Measurements from ENCODE around the gene MAP3K14. TPM values are rescaled to one million over a fixed set of nuclear protein-coding genes. Genes with fewer than 3 reads are reported as not detected.

The MAP3K14 gene
- total RNA-seq, 1 experiment from 2014 or later: 9.2 TPM

GRCh38 chr17:45271603-45272002 is 45.2 kb downstream of the MAP3K14 start:
- no TSS peak for BruUV-seq (replicated peaks)
- no peaks in the 10 kb centered on the region for H3K27me3 Mint-ChIP-seq (ENCODE audit: insufficient read depth, unreplicated experiment)
- ChIA-PET CTCF (interaction anchor here (0.7 to 16.2 kb wide), 6 partner anchors 74 to 139 kb away, joined by 3 to 229 read pairs (median 3); partner anchors contain the start of gene ACBD4), POLR2A (no interaction called here)
- TF ChIP-seq, protein P1, sequence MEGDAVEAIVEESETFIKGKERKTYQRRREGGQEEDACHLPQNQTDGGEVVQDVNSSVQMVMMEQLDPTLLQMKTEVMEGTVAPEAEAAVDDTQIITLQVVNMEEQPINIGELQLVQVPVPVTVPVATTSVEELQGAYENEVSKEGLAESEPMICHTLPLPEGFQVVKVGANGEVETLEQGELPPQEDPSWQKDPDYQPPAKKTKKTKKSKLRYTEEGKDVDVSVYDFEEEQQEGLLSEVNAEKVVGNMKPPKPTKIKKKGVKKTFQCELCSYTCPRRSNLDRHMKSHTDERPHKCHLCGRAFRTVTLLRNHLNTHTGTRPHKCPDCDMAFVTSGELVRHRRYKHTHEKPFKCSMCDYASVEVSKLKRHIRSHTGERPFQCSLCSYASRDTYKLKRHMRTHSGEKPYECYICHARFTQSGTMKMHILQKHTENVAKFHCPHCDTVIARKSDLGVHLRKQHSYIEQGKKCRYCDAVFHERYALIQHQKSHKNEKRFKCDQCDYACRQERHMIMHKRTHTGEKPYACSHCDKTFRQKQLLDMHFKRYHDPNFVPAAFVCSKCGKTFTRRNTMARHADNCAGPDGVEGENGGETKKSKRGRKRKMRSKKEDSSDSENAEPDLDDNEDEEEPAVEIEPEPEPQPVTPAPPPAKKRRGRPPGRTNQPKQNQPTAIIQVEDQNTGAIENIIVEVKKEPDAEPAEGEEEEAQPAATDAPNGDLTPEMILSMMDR (IDR thresholded peaks at IDR 0.05; ENCODE audit: unreplicated experiment): no peak
- DNase-seq (ENCODE audit: unreplicated experiment): no peak
- H3K4me3 Mint-ChIP-seq (ENCODE audit: unreplicated experiment): no peak overlapping the region
- H3K36me3 Mint-ChIP-seq (ENCODE audit: insufficient read depth, unreplicated experiment): peaks cover 60% of the 10 kb centered on the region
- H3K9me3 Mint-ChIP-seq (ENCODE audit: unreplicated experiment): no peaks in the 10 kb centered on the region
- no peaks in the 10 kb centered on the region for H3K4me1 Mint-ChIP-seq (ENCODE audit: insufficient read depth, unreplicated experiment)
- intact Hi-C loops (cut with micrococcal nuclease): no loop called here
- no peak overlapping the region for H3K27ac Mint-ChIP-seq (ENCODE audit: low read depth, unreplicated experiment)

DNA sequence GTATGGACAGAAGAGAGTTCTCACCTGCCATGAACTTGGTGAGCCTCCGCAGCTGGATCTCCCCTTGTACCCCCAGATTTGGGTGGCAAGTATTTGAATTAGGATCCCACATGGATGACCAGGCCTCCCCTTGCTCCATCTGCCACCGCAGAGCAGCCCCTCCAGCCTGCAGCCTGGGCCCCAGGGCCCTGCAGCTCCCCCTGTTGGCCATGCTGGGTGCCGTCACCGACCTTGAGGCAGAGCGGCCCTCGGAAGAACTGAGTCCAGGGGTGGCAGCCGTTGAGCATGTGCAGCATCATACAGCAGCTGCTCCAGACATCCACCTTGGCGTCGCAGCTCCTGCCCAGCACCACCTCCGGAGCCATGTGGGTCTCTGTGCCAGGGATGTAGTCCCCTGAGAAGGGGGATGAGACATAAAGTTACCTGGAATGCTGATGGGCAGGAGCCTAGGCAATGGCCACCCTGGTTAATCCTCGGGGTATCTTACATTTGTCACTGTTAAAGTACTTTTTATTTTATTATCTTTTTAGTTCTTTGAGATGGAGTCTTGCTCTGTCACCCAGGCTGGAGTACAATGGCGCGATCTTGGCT is 45.9 kb downstream of the MAP3K14 start:
- H3K9me3 Mint-ChIP-seq (ENCODE audit: unreplicated experiment): no peaks in the 10 kb centered on the region
- H3K36me3 Mint-ChIP-seq (ENCODE audit: insufficient read depth, unreplicated experiment): peaks cover 60% of the 10 kb centered on the region
- DNase-seq (ENCODE audit: unreplicated experiment): no peak
- no TSS peak for BruUV-seq (replicated peaks)
- TF ChIP-seq, protein P1 (IDR thresholded peaks at IDR 0.05; ENCODE audit: unreplicated experiment): peak; percentile 50
- H3K27me3 Mint-ChIP-seq (ENCODE audit: insufficient read depth, unreplicated experiment): no peaks in the 10 kb centered on the region
- no peak overlapping the region for H3K4me3 Mint-ChIP-seq (ENCODE audit: unreplicated experiment)
- H3K4me1 Mint-ChIP-seq (ENCODE audit: insufficient read depth, unreplicated experiment): no peaks in the 10 kb centered on the region
- intact Hi-C loops (cut with micrococcal nuclease): no loop called here
- ChIA-PET CTCF (interaction anchor here (0.6 to 16.2 kb wide), 8 partner anchors 13 to 1732 kb away, joined by 3 to 229 read pairs (median 3); partner anchors contain the start of gene ACBD4), POLR2A (no interaction called here)
- H3K27ac Mint-ChIP-seq (ENCODE audit: low read depth, unreplicated experiment): no peak overlapping the region

DNA sequence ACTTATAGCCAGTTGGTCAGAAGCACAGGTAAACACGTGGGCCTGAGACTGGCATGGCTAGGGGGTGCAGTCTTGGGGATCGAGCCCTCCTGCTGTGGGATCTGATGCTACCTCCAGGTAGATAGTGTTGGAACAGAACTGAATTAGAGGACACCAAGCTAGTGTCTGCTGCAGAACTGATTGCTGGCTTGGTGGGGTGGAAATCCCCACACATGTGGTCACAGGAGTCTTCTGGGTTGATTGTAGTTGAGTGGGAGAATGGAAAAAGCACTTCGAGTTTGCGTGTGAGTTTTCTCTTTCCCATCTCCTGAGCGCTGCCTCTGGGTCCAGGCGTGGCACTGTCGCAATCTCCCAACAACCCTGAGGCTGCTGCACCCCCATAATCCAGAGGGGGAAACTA is 46.9 kb downstream of the MAP3K14 start:
- ChIA-PET CTCF (interaction anchor here (1.4 to 16.2 kb wide), 3 partner anchors 7 to 121 kb away, joined by 4 to 229 read pairs (median 23); no protein-coding TSS in a partner anchor), POLR2A (interaction anchor here (0.6 to 0.7 kb wide), 2 partner anchors 12 to 134 kb away, joined by 3 read pairs; partner anchors contain the start of gene ACBD4)
- Mint-ChIP-seq H3K9me3 (ENCODE audit: unreplicated experiment) (no peaks in the 10 kb centered on the region), H3K36me3 (ENCODE audit: insufficient read depth, unreplicated experiment) (peaks cover 61% of the 10 kb centered on the region), H3K27ac (ENCODE audit: low read depth, unreplicated experiment) (no peak overlapping the region), H3K4me1 (ENCODE audit: insufficient read depth, unreplicated experiment) (no peaks in the 10 kb centered on the region), H3K4me3 (ENCODE audit: unreplicated experiment) (no peak overlapping the region), H3K27me3 (ENCODE audit: insufficient read depth, unreplicated experiment) (no peaks in the 10 kb centered on the region)
- TF ChIP-seq, protein P1 (IDR thresholded peaks at IDR 0.05; ENCODE audit: unreplicated experiment): no peak
- BruUV-seq (replicated peaks): no TSS peak
- no peak for DNase-seq (ENCODE audit: unreplicated experiment)
- intact Hi-C loops (cut with micrococcal nuclease): no loop called here

GRCh38 chr17:45267436-45268055 is 49.3 kb downstream of the MAP3K14 start:
- CTCF ChIA-PET: interaction anchor here (1.2 to 5.9 kb wide), 2 partner anchors 10 to 35 kb away, joined by 3 to 23 read pairs; no protein-coding TSS in a partner anchor

More at GRCh38 chr17:45267436-45268055, 49.3 kb downstream of the MAP3K14 start:
- Mint-ChIP-seq H3K27ac (ENCODE audit: low read depth, unreplicated experiment) (no peak overlapping the region), H3K9me3 (ENCODE audit: unreplicated experiment) (no peaks in the 10 kb centered on the region), H3K27me3 (ENCODE audit: insufficient read depth, unreplicated experiment) (no peaks in the 10 kb centered on the region), H3K4me3 (ENCODE audit: unreplicated experiment) (no peak overlapping the region), H3K36me3 (ENCODE audit: insufficient read depth, unreplicated experiment) (peaks cover 71% of the 10 kb centered on the region), H3K4me1 (ENCODE audit: insufficient read depth, unreplicated experiment) (no peaks in the 10 kb centered on the region)
- intact Hi-C loops (cut with micrococcal nuclease): no loop called here
- TF ChIP-seq, protein P1 (IDR thresholded peaks at IDR 0.05; ENCODE audit: unreplicated experiment): no peak
- no peak for DNase-seq (ENCODE audit: unreplicated experiment)
- no TSS peak for BruUV-seq (replicated peaks)
- POLR2A ChIA-PET: interaction anchor here (0.8 to 1.0 kb wide), 2 partner anchors 9 to 20 kb away, joined by 4 to 5 read pairs; no protein-coding TSS in a partner anchor

Data from MCF 10A (cell line).